Thymus (tissue), 11 donors: Measurements from ENCODE around the gene STRN3. TPM values are rescaled to one million over a fixed set of nuclear protein-coding genes. Genes with fewer than 3 reads are reported as not detected.
"Not testable (repeated sequence)": the region's sequence is repeated elsewhere in the genome, so short reads cannot be mapped to it uniquely, and the experiment has no call there.

Experiments
- DNase-seq, 9 donors: peaks; one replicate each; pipeline ENCODE4 v3.0.0-alpha.2; 2013; ENCODE audit warnings: low spot score in 9 of 9, low read depth in 6 of 9, missing footprints in 1 of 9
- H3K27ac ChIP-seq, 2 donors: one replicate each; pipeline ENCODE4 v1.5.1; 2013; ENCODE audit warnings: control low read depth in 1 of 2, low read depth in 1 of 2, low read length in 1 of 2, mild to moderate bottlenecking in 1 of 2, moderate library complexity in 1 of 2
- H3K27me3 ChIP-seq, 2 donors: one replicate each; pipeline ENCODE4 v1.5.1; 2013; ENCODE audit warnings: low read length in 1 of 2; ENCODE audit not compliant: control insufficient read depth in 2 of 2, insufficient read depth in 1 of 2
- H3K36me3 ChIP-seq, 2 donors: one replicate each; pipeline ENCODE4 v1.5.1; 2013; ENCODE audit warnings: low read length in 1 of 2, mild to moderate bottlenecking in 1 of 2, moderate library complexity in 1 of 2; ENCODE audit not compliant: control insufficient read depth in 2 of 2, insufficient read depth in 2 of 2
- H3K4me1 ChIP-seq, 2 donors: one replicate each; pipeline ENCODE4 v1.5.1; 2013; ENCODE audit warnings: low read length in 2 of 2; ENCODE audit not compliant: control insufficient read depth in 2 of 2, insufficient read depth in 2 of 2
- H3K4me3 ChIP-seq, 2 donors: one replicate each; pipeline ENCODE4 v1.5.1; 2013; ENCODE audit warnings: low read length in 2 of 2, control low read depth in 1 of 2, mild to moderate bottlenecking in 1 of 2
- H3K9me3 ChIP-seq, 2 donors: one replicate each; pipeline ENCODE4 v1.5.1; 2013; ENCODE audit warnings: low read length in 1 of 2, mild to moderate bottlenecking in 1 of 2; ENCODE audit not compliant: control insufficient read depth in 2 of 2, insufficient read depth in 1 of 2
- WGBS: extraction: QIAGEN DNeasy Blood & Tissue Kit; methylation state at CpG from one replicate; pipeline ENCODE4 v1.1.7; 2013; 5-methylcytosine and 5-hydroxymethylcytosine counted together
- polyA plus RNA-seq: library from polyadenylated mRNA; stranded (reverse); fragments of 200-250 nt; gene quantifications from one replicate; pipeline ENCODE4 v1.2.3, GENCODE V29; 2013
- total RNA-seq: library from RNA; stranded (reverse); fragments of 120-200 nt; gene quantifications from one replicate; pipeline ENCODE4 v1.2.4, GENCODE V29; 2013
- donor health status: healthy.

STRN3 gene
- total and polyA plus RNA-seq, 2 donors, result 14.7 to 26.4 TPM

GRCh38 chr14:31013841-31014240 lies 12.3 kb downstream of the STRN3 start:
- peaks cover 7 to 9% of the 10 kb centered on the region in 2 donors for H3K36me3 ChIP-seq
- no peak for DNase-seq
- H3K27me3 ChIP-seq, result no peaks in the 10 kb centered on the region
- H3K4me1 ChIP-seq, result no peaks in the 10 kb centered on the region
- H3K27ac ChIP-seq, result no peak overlapping the region
- 98% methylated on average over 4 of the region's 4 CpGs for WGBS
- H3K9me3 ChIP-seq, result no peaks in the 10 kb centered on the region
- no peak overlapping the region for H3K4me3 ChIP-seq

DNA sequence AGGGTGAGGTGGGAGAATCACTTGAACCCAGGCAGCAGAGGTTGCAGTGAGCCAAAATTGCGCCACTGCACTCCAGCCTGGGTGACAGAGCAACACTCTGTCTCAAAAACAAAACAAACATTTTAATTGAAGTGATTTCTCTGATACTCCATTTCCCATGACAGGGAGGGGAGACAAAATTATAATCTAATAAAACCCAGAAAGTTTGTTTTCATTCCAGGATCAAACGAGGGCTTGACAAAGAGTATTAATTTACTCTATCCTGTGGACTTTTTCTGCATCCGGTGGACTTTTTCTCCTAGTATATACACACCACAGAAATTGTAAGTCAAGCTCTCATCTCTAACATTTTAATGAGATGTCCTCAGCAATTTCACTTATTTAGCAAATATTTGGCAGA lies 15.2 kb downstream of the STRN3 start:
- Histone ChIP-seq H3K4me1 (no peaks in the 10 kb centered on the region), H3K27me3 (no peaks in the 10 kb centered on the region), H3K9me3 (no peaks in the 10 kb centered on the region), H3K4me3 (no peak overlapping the region), H3K27ac (no peak overlapping the region), H3K36me3 (peaks cover 3 to 6% of the 10 kb centered on the region in 2 donors)
- DNase-seq, result no peak
- 98% methylated on average over 3 of the region's 3 CpGs for WGBS

DNA sequence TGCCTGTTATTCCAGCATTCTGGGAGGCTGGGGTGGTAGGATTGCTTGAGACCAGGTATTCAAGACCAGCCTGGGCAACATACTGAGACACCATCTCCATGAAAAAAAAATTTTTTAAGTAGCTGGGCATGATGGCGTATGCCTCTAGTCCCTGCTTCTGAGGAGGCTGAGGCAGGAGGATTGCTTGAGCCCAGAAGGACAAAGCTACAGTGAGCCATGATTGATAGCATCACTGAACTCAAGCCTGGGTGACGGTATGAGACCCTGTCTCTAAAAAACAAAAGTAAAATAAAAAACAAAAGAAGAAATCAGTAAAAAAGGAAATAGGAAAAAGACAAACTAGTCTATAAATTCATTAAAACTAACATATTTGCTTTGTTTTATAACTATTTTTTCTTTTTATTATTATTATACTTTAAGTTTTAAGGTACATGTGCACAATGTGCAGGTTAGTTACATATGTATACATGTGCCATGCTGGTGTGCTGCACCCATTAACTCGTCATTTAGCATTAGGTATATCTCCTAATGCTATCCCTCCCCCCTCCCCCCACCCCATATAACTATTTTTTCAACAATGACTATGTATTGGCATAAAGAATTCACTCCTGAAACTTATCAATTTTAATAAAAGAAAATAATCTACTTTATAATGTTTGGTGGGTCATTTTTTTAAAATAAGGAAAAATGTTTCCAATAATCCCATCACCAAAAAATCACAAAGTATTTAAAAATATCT lies 16.2 kb downstream of the STRN3 start:
- H3K27ac ChIP-seq, result no peak overlapping the region
- no peak for DNase-seq
- no peak overlapping the region for H3K4me3 ChIP-seq
- H3K27me3 ChIP-seq, result no peaks in the 10 kb centered on the region
- 95% methylated on average over 3 of the region's 3 CpGs for WGBS
- H3K4me1 ChIP-seq, result no peaks in the 10 kb centered on the region
- H3K36me3 ChIP-seq, result peaks cover 3 to 6% of the 10 kb centered on the region in 2 donors
- H3K9me3 ChIP-seq, result no peaks in the 10 kb centered on the region

DNA sequence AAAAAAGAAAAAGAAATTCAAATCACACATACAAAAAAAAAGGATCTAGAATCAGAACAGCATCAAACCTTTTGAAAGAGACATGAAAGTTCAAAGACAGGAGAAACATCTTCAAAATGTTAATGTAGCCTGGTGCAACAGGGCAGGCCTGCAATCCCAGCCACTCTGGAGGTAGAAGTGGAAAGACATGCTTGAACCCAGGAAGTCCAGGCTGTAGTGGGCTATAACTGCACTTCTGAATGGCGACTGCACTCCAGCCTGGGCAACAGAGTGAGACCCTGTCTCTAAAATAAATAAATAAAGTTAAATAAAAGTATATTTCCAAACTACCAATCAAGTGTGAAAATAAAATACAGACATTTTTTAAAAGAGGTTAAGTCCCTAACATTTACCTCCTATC lies 19.5 kb downstream of the STRN3 start:
- no peak overlapping the region for H3K27ac ChIP-seq
- no peak for DNase-seq
- no peaks in the 10 kb centered on the region for H3K9me3 ChIP-seq
- H3K4me1 ChIP-seq, result no peaks in the 10 kb centered on the region
- H3K4me3 ChIP-seq, result no peak overlapping the region
- peaks cover 0 to 4% of the 10 kb centered on the region in 2 donors for H3K36me3 ChIP-seq
- WGBS, result 100% methylated on average over 1 of the region's 1 CpG
- H3K27me3 ChIP-seq, result no peaks in the 10 kb centered on the region

DNA sequence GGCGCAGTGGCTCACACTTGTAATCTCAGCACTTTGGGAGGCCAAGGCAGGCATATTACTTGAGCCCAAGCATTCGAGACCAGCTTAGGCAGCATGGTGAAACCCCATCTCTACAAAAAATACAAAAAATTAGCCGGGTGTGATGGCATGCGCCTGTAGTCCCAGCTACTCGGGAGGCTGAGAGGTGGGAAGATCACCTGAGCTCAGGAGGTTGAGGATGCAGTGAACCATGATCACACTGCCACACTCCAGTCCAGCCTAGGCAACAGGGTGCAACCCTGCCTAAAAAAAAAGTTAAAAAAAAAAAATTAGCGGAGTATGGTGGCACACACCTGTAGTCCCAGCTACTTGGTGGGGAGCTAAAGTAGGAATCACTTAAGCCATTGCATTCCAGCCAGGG lies 22.2 kb downstream of the STRN3 start:
- 98% methylated on average over 6 of the region's 6 CpGs for WGBS
- not testable (repeated sequence) for H3K27ac ChIP-seq, DNase-seq, H3K9me3 ChIP-seq, H3K27me3 ChIP-seq, H3K4me1 ChIP-seq, H3K36me3 ChIP-seq, H3K4me3 ChIP-seq

DNA sequence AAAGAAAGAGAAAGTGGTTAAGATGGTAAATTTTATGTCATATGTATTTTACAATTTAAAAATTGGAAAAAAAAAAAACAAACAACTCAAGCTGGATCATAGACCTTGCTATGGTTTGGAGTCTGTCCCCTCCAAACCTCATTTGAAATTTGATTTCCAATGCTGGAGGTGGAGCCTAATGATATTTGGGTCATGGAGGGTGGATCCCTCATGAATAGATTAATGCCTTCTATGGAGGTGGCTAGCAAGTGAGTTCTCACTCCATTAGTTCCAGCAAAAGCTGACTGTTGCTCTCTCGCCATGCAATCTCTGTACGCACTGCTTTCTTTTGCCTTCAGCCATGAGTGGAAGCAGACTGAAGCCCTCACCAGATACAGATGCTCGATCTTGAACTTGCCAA lies 22.9 kb downstream of the STRN3 start:
- Histone ChIP-seq H3K27ac (no peak overlapping the region), H3K4me3 (no peak overlapping the region), H3K36me3 (peaks cover 2 to 4% of the 10 kb centered on the region in 2 donors), H3K4me1 (no peaks in the 10 kb centered on the region), H3K9me3 (peaks cover 0 to 1% of the 10 kb centered on the region in 2 donors), H3K27me3 (no peaks in the 10 kb centered on the region)
- 96% methylated on average over 3 of the region's 3 CpGs for WGBS
- no peak for DNase-seq

GRCh38 chr14:31001339-31001658 lies 24.9 kb downstream of the STRN3 start:
- Histone ChIP-seq H3K27ac (no peak overlapping the region), H3K4me3 (no peak overlapping the region), H3K27me3 (no peaks in the 10 kb centered on the region), H3K36me3 (peaks cover 2 to 4% of the 10 kb centered on the region in 2 donors), H3K4me1 (no peaks in the 10 kb centered on the region), H3K9me3 (peaks cover 1 to 3% of the 10 kb centered on the region in 2 donors)
- WGBS, result over 99% methylated on average over 6 of the region's 6 CpGs
- DNase-seq, result no peak

DNA sequence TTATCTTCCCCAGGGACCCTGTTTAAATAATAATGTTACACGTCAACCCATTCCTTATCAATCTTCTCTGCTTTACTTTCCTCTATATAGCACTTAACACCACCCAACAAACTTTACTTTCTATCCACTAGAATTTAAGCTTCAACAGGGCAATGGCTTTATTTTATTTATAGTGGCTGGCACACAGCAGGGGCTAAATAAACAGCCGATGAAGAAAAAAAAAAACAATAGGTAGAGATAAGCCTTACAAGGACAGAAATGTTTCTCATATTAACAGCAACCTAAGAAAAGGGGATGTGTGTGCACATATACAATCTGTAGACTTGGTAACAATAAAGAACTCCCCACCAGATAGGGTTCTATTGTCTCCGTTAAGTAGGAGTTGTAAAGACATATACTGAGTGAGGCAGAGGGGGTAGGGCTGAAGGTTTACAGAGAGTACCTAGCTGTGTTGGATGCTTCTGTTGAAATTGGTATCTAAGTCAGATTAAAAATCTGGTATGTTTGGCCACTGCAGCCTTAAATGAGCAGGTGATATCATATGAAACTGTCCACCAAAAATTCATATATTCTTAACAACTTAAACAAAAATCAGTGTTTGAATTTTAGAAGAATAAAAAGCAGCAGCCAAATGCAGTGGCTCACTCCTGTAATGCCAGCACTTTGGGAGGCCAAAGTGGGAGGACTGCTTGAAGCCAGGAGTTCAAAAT lies 25.4 kb downstream of the STRN3 start:
- no peaks in the 10 kb centered on the region for H3K27me3 ChIP-seq
- no peaks in the 10 kb centered on the region for H3K4me1 ChIP-seq
- WGBS, result 96% methylated on average over 3 of the region's 3 CpGs
- H3K9me3 ChIP-seq, result peaks cover 1 to 3% of the 10 kb centered on the region in 2 donors
- no peak overlapping the region for H3K4me3 ChIP-seq
- DNase-seq, result no peak
- peaks cover 2 to 4% of the 10 kb centered on the region in 2 donors for H3K36me3 ChIP-seq
- no peak overlapping the region for H3K27ac ChIP-seq

GRCh38 chr14:30999038-30999773 lies 27.0 kb downstream of the STRN3 start:
- peaks cover 1 to 3% of the 10 kb centered on the region in 2 donors for H3K9me3 ChIP-seq
- H3K27ac ChIP-seq, result no peak overlapping the region
- H3K36me3 ChIP-seq, result peaks cover 2 to 4% of the 10 kb centered on the region in 2 donors
- no peaks in the 10 kb centered on the region for H3K27me3 ChIP-seq
- H3K4me1 ChIP-seq, result no peaks in the 10 kb centered on the region
- H3K4me3 ChIP-seq, result no peak overlapping the region
- 98% methylated on average over 6 of the region's 6 CpGs for WGBS
- no peak for DNase-seq
